H9 (cell line): ENCODE data around the gene TTC7B. TPM values are rescaled to one million over a fixed set of nuclear protein-coding genes. Genes with fewer than 3 reads are reported as not detected.

Experiments
- DNase-seq: peaks from one replicate; pipeline ENCODE4 v3.0.0-alpha.2; 2017
- H2AFZ ChIP-seq: one replicate; pipeline ENCODE4 v1.6.1; 2013; ENCODE audit warnings: mild to moderate bottlenecking, low read length, control low read depth, moderate library complexity
- H2AK5ac ChIP-seq: 2 replicates; pipeline ENCODE4 v1.6.1; 2013; ENCODE audit warnings: low read length, control low read depth, mixed read lengths; ENCODE audit not compliant: insufficient read length
- H2BK120ac ChIP-seq: one replicate; pipeline ENCODE4 v1.6.1; 2013; ENCODE audit warnings: low read depth, mild to moderate bottlenecking, low read length, control low read depth, inconsistent platforms; ENCODE audit not compliant: poor library complexity, severe bottlenecking
- H2BK12ac ChIP-seq: 2 replicates; pipeline ENCODE4 v1.6.1; 2013; ENCODE audit warnings: low read length, control low read depth, mixed read lengths, low read depth; ENCODE audit not compliant: insufficient read length
- H2BK15ac ChIP-seq: 2 replicates; pipeline ENCODE4 v1.6.1; 2013; ENCODE audit warnings: low read depth, low read length, control low read depth
- H2BK20ac ChIP-seq: one replicate; pipeline ENCODE4 v1.6.1; 2013; ENCODE audit warnings: low read depth, mild to moderate bottlenecking, low read length, control low read depth, inconsistent platforms; ENCODE audit not compliant: poor library complexity, severe bottlenecking
- H2BK5ac ChIP-seq: 2 replicates; pipeline ENCODE4 v1.6.1; 2013; ENCODE audit warnings: low read length, control low read depth, mixed read lengths; ENCODE audit not compliant: insufficient read length
- H3K14ac ChIP-seq: 2 replicates; pipeline ENCODE4 v1.6.1; 2013; ENCODE audit warnings: low read length, control low read depth; ENCODE audit not compliant: insufficient read depth
- H3K18ac ChIP-seq: 2 replicates; pipeline ENCODE4 v1.6.1; 2013; ENCODE audit warnings: low read depth, mild to moderate bottlenecking, mixed read lengths, low read length, control low read depth; ENCODE audit not compliant: insufficient read length
- H3K23ac ChIP-seq: 2 replicates; pipeline ENCODE4 v1.6.1; 2013; ENCODE audit warnings: low read length, control low read depth, mixed read lengths, low read depth; ENCODE audit not compliant: insufficient read length
- H3K23me2 ChIP-seq: 2 replicates; pipeline ENCODE4 v1.6.1; 2013; ENCODE audit warnings: low read depth, mild to moderate bottlenecking, mixed read lengths, low read length, control low read depth; ENCODE audit not compliant: insufficient read length, poor library complexity, severe bottlenecking
- H3K27ac ChIP-seq: 2 replicates; pipeline ENCODE4 v1.5.1; 2013; ENCODE audit warnings: low read length, control low read depth, mixed read lengths, low read depth; ENCODE audit not compliant: insufficient read length
- H3K27me3 ChIP-seq: 2 replicates; pipeline ENCODE4 v1.6.1; 2013; ENCODE audit warnings: low read length, control low read depth, inconsistent platforms; ENCODE audit not compliant: insufficient read depth
- H3K4ac ChIP-seq: 2 replicates; pipeline ENCODE4 v1.6.1; 2013; ENCODE audit warnings: low read depth, mild to moderate bottlenecking, control low read depth, inconsistent platforms, low read length, moderate library complexity
- H3K4me1 ChIP-seq: 2 replicates; pipeline ENCODE4 v1.6.1; 2013; ENCODE audit warnings: low read length, control low read depth, inconsistent platforms; ENCODE audit not compliant: insufficient read depth
- H3K4me2 ChIP-seq: 2 replicates; pipeline ENCODE4 v1.6.1; 2013; ENCODE audit warnings: low read length, control low read depth, mixed read lengths; ENCODE audit not compliant: insufficient read length, insufficient read depth
- H3K56ac ChIP-seq: 2 replicates; pipeline ENCODE4 v1.6.1; 2013; ENCODE audit warnings: low read depth, mild to moderate bottlenecking, mixed read lengths, low read length, control low read depth; ENCODE audit not compliant: insufficient read length
- H3K79me1 ChIP-seq: 2 replicates; pipeline ENCODE4 v1.6.1; 2013; ENCODE audit warnings: low read depth, mild to moderate bottlenecking, moderate library complexity, low read length, control low read depth, inconsistent platforms; ENCODE audit not compliant: insufficient read depth, poor library complexity, severe bottlenecking
- H3K79me2 ChIP-seq: 2 replicates; pipeline ENCODE4 v1.6.1; 2013; ENCODE audit warnings: low read length, control low read depth, inconsistent platforms; ENCODE audit not compliant: insufficient read depth
- H3K9ac ChIP-seq: 2 replicates; pipeline ENCODE4 v1.6.1; 2013; ENCODE audit warnings: low read length, control low read depth, mixed read lengths; ENCODE audit not compliant: insufficient read length; ENCODE audit errors: extremely low read depth
- H3K9me3 ChIP-seq: one replicate; pipeline ENCODE4 v1.6.1; 2013; ENCODE audit warnings: low read depth, low read length, inconsistent platforms; ENCODE audit not compliant: control insufficient read depth
- H3T11ph ChIP-seq: one replicate; pipeline ENCODE4 v1.6.1; 2013; ENCODE audit warnings: mild to moderate bottlenecking, low read length, control low read depth, inconsistent platforms
- H4K20me1 ChIP-seq: one replicate; pipeline ENCODE4 v1.6.1; 2013; ENCODE audit not compliant: control insufficient read depth, insufficient read length, insufficient read depth
- H4K5ac ChIP-seq: 2 replicates; pipeline ENCODE4 v1.6.1; 2013; ENCODE audit warnings: low read depth, mild to moderate bottlenecking, mixed read lengths, low read length, control low read depth; ENCODE audit not compliant: insufficient read length
- H4K8ac ChIP-seq: replicated peaks from 2 replicates; pipeline ENCODE4 v1.6.1; 2013; ENCODE audit warnings: low read length, control low read depth, mixed read lengths, low read depth; ENCODE audit not compliant: insufficient read length
- H4K91ac ChIP-seq: 2 replicates; pipeline ENCODE4 v1.6.1; 2013; ENCODE audit warnings: low read depth, mild to moderate bottlenecking, moderate library complexity, mixed read lengths, low read length, control low read depth; ENCODE audit not compliant: insufficient read length
- H3K27ac Mint-ChIP-seq, 3 experiments: 2 replicates in 2 of 3; 3 replicates in 1 of 3; pipeline ENCODE4 v1.8.0; 2020 to 2021; ENCODE audit warnings: mixed read lengths in 3 of 3, mild to moderate bottlenecking in 1 of 3, moderate library complexity in 1 of 3
- H3K27me3 Mint-ChIP-seq: 2 replicates; pipeline ENCODE4 v1.8.0; 2021; ENCODE audit warnings: low read depth, mild to moderate bottlenecking, moderate library complexity, mixed read lengths
- H3K36me3 Mint-ChIP-seq, 3 experiments: 2 replicates in 2 of 3; 3 replicates in 1 of 3; pipeline ENCODE4 v1.8.0; 2020 to 2021; ENCODE audit warnings: low read depth in 3 of 3, mixed read lengths in 3 of 3; ENCODE audit not compliant: insufficient read depth in 1 of 3
- H3K4me1 Mint-ChIP-seq, 2 experiments: 2 replicates each; pipeline ENCODE4 v1.8.0; 2020; ENCODE audit warnings: mixed read lengths in 2 of 2
- H3K4me3 Mint-ChIP-seq, 2 experiments: 2 replicates in 1 of 2; 3 replicates in 1 of 2; pipeline ENCODE4 v1.8.0; 2020 to 2021; ENCODE audit warnings: mild to moderate bottlenecking in 2 of 2, mixed read lengths in 2 of 2, moderate library complexity in 1 of 2
- H3K9me3 Mint-ChIP-seq, 2 experiments: 2 replicates in 1 of 2; 3 replicates in 1 of 2; pipeline ENCODE4 v1.8.0; 2020; ENCODE audit warnings: mild to moderate bottlenecking in 2 of 2, mixed read lengths in 2 of 2, moderate library complexity in 1 of 2
- WGBS: extraction: QIAGEN DNeasy Blood & Tissue Kit; methylation state at CpG from one replicate; pipeline ENCODE4 v1.1.7; 2013; ENCODE audit warnings: missing lambda C conversion rate, low lambda C conversion rate, mixed read lengths; ENCODE audit not compliant: insufficient read length; ENCODE audit errors: extremely low coverage; 5-methylcytosine and 5-hydroxymethylcytosine counted together
- total RNA-seq: library from RNA; stranded (reverse); gene quantifications from 2 replicates; pipeline ENCODE4 v1.2.1, GENCODE V29; 2021
- TF ChIP-seq, protein P1 (sequence below): fragments of 200-600 bp; sonication (generic); conservative IDR thresholded peaks from 3 replicates; pipeline ENCODE4 v1.8.0; 2021; ENCODE audit warnings: antibody characterized with exemption, mild to moderate bottlenecking

TTC7B gene
- total RNA-seq, 1 experiment from 2014 or later = 33.7 TPM

GRCh38 chr14:90608281-90608680, 207.9 kb downstream of the TTC7B start:
- H3K4me1 Mint-ChIP-seq = peaks cover 52 to 57% of the 10 kb centered on the region in 2 experiments
- Histone ChIP-seq H4K8ac (no peak overlapping the region), H3K4me1 (0 out of 2 replicates have a peak, but pooled peaks cover 3% of the 10 kb centered on the region), H3K27ac (no peak overlapping the region), H3K56ac (no peak overlapping the region), H4K20me1 (no peaks in the 10 kb centered on the region), H2BK120ac (no peak overlapping the region), H3K4ac (no peak overlapping the region), H3K14ac (no peak overlapping the region), H4K91ac (no peak overlapping the region), H2AK5ac (no peak overlapping the region), H3K4me2 (no peak overlapping the region), H3K9ac (no peak overlapping the region), H3K79me1 (no peaks in the 10 kb centered on the region), H3T11ph (no peak overlapping the region), H4K5ac (no peak overlapping the region), H3K23ac (no peak overlapping the region), H2AFZ (no peak overlapping the region), H3K18ac (no peak overlapping the region), H2BK12ac (no peak overlapping the region), H3K79me2 (no peaks in the 10 kb centered on the region), H2BK5ac (no peak overlapping the region), H3K9me3 (no peaks in the 10 kb centered on the region), H2BK20ac (no peak overlapping the region), H2BK15ac (no peak overlapping the region), H3K27me3 (no peaks in the 10 kb centered on the region), H3K23me2 (no peaks in the 10 kb centered on the region)
- H3K36me3 Mint-ChIP-seq = no peaks in the 10 kb centered on the region; a peak in 1 of 7 replicates
- peak overlapping the region in 2 of 3 experiments; percentile 37 to 78; a peak in 4 of 7 replicates for H3K27ac Mint-ChIP-seq
- H3K9me3 Mint-ChIP-seq = no peaks in the 10 kb centered on the region
- TF ChIP-seq, protein P1, sequence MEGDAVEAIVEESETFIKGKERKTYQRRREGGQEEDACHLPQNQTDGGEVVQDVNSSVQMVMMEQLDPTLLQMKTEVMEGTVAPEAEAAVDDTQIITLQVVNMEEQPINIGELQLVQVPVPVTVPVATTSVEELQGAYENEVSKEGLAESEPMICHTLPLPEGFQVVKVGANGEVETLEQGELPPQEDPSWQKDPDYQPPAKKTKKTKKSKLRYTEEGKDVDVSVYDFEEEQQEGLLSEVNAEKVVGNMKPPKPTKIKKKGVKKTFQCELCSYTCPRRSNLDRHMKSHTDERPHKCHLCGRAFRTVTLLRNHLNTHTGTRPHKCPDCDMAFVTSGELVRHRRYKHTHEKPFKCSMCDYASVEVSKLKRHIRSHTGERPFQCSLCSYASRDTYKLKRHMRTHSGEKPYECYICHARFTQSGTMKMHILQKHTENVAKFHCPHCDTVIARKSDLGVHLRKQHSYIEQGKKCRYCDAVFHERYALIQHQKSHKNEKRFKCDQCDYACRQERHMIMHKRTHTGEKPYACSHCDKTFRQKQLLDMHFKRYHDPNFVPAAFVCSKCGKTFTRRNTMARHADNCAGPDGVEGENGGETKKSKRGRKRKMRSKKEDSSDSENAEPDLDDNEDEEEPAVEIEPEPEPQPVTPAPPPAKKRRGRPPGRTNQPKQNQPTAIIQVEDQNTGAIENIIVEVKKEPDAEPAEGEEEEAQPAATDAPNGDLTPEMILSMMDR = no peak
- H3K27me3 Mint-ChIP-seq = no peaks in the 10 kb centered on the region
- H3K4me3 Mint-ChIP-seq = no peak overlapping the region
- no CpG with 5 or more reads among the region's 11 CpGs for WGBS
- no peak for DNase-seq
